ENCODE measurements around the gene MORN5.

- no peak for TF ChIP-seq CTCF (IDR thresholded peaks at IDR 0.05)
- no peak for TF ChIP-seq POLR2A (IDR thresholded peaks at IDR 0.05)
- TF ChIP-seq POLR2AphosphoS5 (IDR thresholded peaks at IDR 0.05): no peak
- TF ChIP-seq EP300 (IDR thresholded peaks at IDR 0.05): no peak
Measured at GRCh38 chr9:122183501-122183900, 23.8 kb downstream of the MORN5 start.
